Right lobe of liver (tissue), 4 donors: Measurements from ENCODE around the gene STX1A.

Source experiments
- POLR2A ChIP-seq: fragments of 450-650 bp; IDR thresholded peaks from one replicate; pipeline ENCODE4 v1.6.1; 2017; ENCODE audit warnings: antibody characterized with exemption, mild to moderate bottlenecking
- TF ChIP-seq, protein P1 (sequence below), 4 donors: fragments of 200-600 bp in 3 of 4; fragments of 450-650 bp in 1 of 4; IDR thresholded peaks; one replicate each; pipeline versions ENCODE4 v1.5.1 to v1.8.0; 2016 to 2022; ENCODE audit warnings: antibody characterized with exemption in 4 of 4, mild to moderate bottlenecking in 2 of 4
- donor health status: DM: no; HTN: no; CAD: no.
- donor health status: DM: no; HTN: no; CAD: no.
- donor health status: DM: no; HTN: yes; CAD: no.

DNA sequence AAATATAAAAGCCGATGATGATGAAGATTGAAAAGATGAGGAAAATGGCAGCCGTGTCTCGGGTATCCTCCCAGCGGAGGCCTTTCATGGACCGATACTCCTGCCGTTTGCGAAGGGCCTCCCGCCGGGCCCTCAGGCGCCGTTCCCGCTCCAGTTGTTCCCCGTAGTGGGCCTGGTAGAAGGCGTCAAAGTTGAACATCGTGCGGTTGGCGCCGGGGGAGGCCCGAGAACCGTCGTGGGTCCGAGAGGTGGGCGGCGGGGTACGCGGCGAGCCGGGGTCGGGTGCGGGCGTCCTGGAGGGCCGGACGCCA is 36.8 kb downstream of the STX1A start:
- TF ChIP-seq, protein P1, sequence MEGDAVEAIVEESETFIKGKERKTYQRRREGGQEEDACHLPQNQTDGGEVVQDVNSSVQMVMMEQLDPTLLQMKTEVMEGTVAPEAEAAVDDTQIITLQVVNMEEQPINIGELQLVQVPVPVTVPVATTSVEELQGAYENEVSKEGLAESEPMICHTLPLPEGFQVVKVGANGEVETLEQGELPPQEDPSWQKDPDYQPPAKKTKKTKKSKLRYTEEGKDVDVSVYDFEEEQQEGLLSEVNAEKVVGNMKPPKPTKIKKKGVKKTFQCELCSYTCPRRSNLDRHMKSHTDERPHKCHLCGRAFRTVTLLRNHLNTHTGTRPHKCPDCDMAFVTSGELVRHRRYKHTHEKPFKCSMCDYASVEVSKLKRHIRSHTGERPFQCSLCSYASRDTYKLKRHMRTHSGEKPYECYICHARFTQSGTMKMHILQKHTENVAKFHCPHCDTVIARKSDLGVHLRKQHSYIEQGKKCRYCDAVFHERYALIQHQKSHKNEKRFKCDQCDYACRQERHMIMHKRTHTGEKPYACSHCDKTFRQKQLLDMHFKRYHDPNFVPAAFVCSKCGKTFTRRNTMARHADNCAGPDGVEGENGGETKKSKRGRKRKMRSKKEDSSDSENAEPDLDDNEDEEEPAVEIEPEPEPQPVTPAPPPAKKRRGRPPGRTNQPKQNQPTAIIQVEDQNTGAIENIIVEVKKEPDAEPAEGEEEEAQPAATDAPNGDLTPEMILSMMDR (IDR thresholded peaks at IDR 0.05) = no peak
- no peak for TF ChIP-seq POLR2A
